ENCODE results near the gene PPP1R13B. TPM values are rescaled to one million over a fixed set of nuclear protein-coding genes. Genes with fewer than 3 reads are reported as not detected.

PPP1R13B gene
- polyA plus RNA-seq, 1 donor (not counting 4 experiments of a cell fraction or from before 2014, with no cell fraction given): 7.7 TPM

GRCh38 chr14:103887557-103888115, 40.3 kb upstream of the PPP1R13B start:
- Histone ChIP-seq H3K9me3 (ENCODE audit: control insufficient read depth, low read depth, low read length) (no peaks in the 10 kb centered on the region), H3K27ac (ENCODE audit: control insufficient read depth, insufficient read depth, low read length) (no peak overlapping the region), H2AFZ (ENCODE audit: control insufficient read depth, low read length) (no peak overlapping the region), H3K79me2 (ENCODE audit: control insufficient read depth, insufficient read depth, low read length) (no peaks in the 10 kb centered on the region), H3K4me1 (ENCODE audit: control insufficient read depth, extremely low read depth, insufficient read depth, low read length) (no peaks in the 10 kb centered on the region), H3K27me3 (ENCODE audit: control insufficient read depth, extremely low read depth, insufficient read depth, low read length) (peaks cover 13% of the 10 kb centered on the region), H3K4me3 (ENCODE audit: control insufficient read depth in 2 of 3, extremely low read depth in 1 of 3, insufficient read depth in 2 of 3, low read depth in 1 of 3, low read length in 3 of 3) (no peak overlapping the region), H3K9ac (ENCODE audit: control insufficient read depth, extremely low read depth, insufficient read depth, low read length) (no peak overlapping the region), H4K20me1 (ENCODE audit: control insufficient read depth, extremely low read depth, insufficient read depth, low read length) (no peaks in the 10 kb centered on the region), H3K36me3 (ENCODE audit: control insufficient read depth in 2 of 2, extremely low read depth in 1 of 2, insufficient read depth in 2 of 2, low read length in 2 of 2) (no peaks in the 10 kb centered on the region), H3K9me1 (ENCODE audit: control insufficient read depth, extremely low read depth, insufficient read depth, low read length) (no peaks in the 10 kb centered on the region), H3K4me2 (ENCODE audit: control insufficient read depth, extremely low read depth, insufficient read depth, low read depth, low read length) (no peak overlapping the region)
- DNase-seq (ENCODE audit: low read depth, low spot score) (no peak), FAIRE-seq (no peak)
- dilution Hi-C loops (cut with MboI; ENCODE audit: extremely low pct_ligation_motif_present, low sequenced_read_pairs): no loop called here
- TF ChIP-seq CTCF (optimal IDR thresholded peaks at IDR 0.05 in 1 of 3, IDR thresholded peaks at IDR 0.05 in 1 of 3, conservative IDR thresholded peaks at IDR 0.05 in 1 of 3; ENCODE audit: extremely low read depth in 1 of 3, insufficient read depth in 2 of 3, low read length in 3 of 3): no peak
- no peak for TF ChIP-seq EZH2 (IDR thresholded peaks at IDR 0.05; ENCODE audit: low read length)

GRCh38 chr14:103887170-103887501, 39.8 kb upstream of the PPP1R13B start:
- Histone ChIP-seq H3K27me3 (ENCODE audit: control insufficient read depth, extremely low read depth, insufficient read depth, low read length) (peaks cover 15% of the 10 kb centered on the region), H3K4me1 (ENCODE audit: control insufficient read depth, extremely low read depth, insufficient read depth, low read length) (no peaks in the 10 kb centered on the region), H3K36me3 (ENCODE audit: control insufficient read depth in 2 of 2, extremely low read depth in 1 of 2, insufficient read depth in 2 of 2, low read length in 2 of 2) (no peaks in the 10 kb centered on the region), H3K79me2 (ENCODE audit: control insufficient read depth, insufficient read depth, low read length) (no peaks in the 10 kb centered on the region), H2AFZ (ENCODE audit: control insufficient read depth, low read length) (no peak overlapping the region), H4K20me1 (ENCODE audit: control insufficient read depth, extremely low read depth, insufficient read depth, low read length) (no peaks in the 10 kb centered on the region), H3K9ac (ENCODE audit: control insufficient read depth, extremely low read depth, insufficient read depth, low read length) (no peak overlapping the region), H3K27ac (ENCODE audit: control insufficient read depth, insufficient read depth, low read length) (no peak overlapping the region), H3K9me3 (ENCODE audit: control insufficient read depth, low read depth, low read length) (no peaks in the 10 kb centered on the region), H3K4me2 (ENCODE audit: control insufficient read depth, extremely low read depth, insufficient read depth, low read depth, low read length) (no peak overlapping the region), H3K9me1 (ENCODE audit: control insufficient read depth, extremely low read depth, insufficient read depth, low read length) (no peaks in the 10 kb centered on the region), H3K4me3 (ENCODE audit: control insufficient read depth in 2 of 3, extremely low read depth in 1 of 3, insufficient read depth in 2 of 3, low read depth in 1 of 3, low read length in 3 of 3) (no peak overlapping the region)
- FAIRE-seq (no peak), DNase-seq (ENCODE audit: low read depth, low spot score) (no peak)
- no peak for TF ChIP-seq CTCF (optimal IDR thresholded peaks at IDR 0.05 in 1 of 3, IDR thresholded peaks at IDR 0.05 in 1 of 3, conservative IDR thresholded peaks at IDR 0.05 in 1 of 3; ENCODE audit: extremely low read depth in 1 of 3, insufficient read depth in 2 of 3, low read length in 3 of 3)
- TF ChIP-seq EZH2 (IDR thresholded peaks at IDR 0.05; ENCODE audit: low read length): no peak
- dilution Hi-C loops (cut with MboI; ENCODE audit: extremely low pct_ligation_motif_present, low sequenced_read_pairs): no loop called here
